ENCODE results near the gene TAC4. TPM values are rescaled to one million over a fixed set of nuclear protein-coding genes. Genes with fewer than 3 reads are reported as not detected.

TAC4 gene
- total RNA-seq, 2 donors from 2014 or later: 1.5 to 3.2 TPM

DNA sequence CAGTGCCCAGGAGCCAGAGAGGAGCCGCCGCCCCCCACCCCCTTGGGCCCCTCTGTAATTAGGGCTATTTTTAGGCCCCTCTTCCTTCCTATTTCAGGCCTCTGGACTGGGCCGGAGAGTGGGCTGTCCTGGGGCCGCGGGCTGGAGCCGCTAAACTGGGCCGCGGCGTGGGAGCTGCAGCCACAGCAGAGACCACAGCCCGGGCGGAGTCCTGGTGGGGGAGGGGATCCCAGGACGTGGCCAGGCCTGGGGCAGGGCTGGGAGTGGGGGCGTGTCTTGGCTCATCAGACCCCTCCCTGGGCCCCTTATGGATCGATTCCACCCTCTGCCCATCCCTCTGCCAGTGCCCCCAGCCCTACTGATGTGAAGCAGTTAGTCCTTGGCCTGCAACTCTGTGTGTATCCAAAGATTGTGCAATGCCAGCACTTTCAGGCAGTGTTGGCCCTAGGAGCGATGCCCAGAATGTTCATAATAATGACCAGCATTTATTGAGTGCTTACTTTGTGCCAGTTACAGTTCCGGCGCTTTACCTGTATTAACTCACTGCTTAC is 15.0 kb upstream of the TAC4 start:
- no peaks in the 10 kb centered on the region for H3K27me3 ChIP-seq (ENCODE audit: control insufficient read depth, insufficient read depth, low read length, poor library complexity, severe bottlenecking)
- DNase-seq: no peak
- no peak for TF ChIP-seq CTCF (conservative IDR thresholded peaks at IDR 0.05)
- no peak overlapping the region for H3K4me3 ChIP-seq (ENCODE audit: low read length)
- Mint-ChIP-seq H3K4me1 (peaks cover 30% of the 10 kb centered on the region), H3K36me3 (ENCODE audit: low read depth) (no peaks in the 10 kb centered on the region), H3K4me3 (no peak overlapping the region), H3K27me3 (ENCODE audit: insufficient read depth) (peaks cover 6% of the 10 kb centered on the region), H3K9me3 (no peaks in the 10 kb centered on the region), H3K27ac (no peak overlapping the region)
- H3K9me3 ChIP-seq (ENCODE audit: control insufficient read depth, low read length): no peaks in the 10 kb centered on the region
- peaks cover 13% of the 10 kb centered on the region for H3K4me1 ChIP-seq (ENCODE audit: control insufficient read depth, insufficient read depth, low read length)
- H3K9ac ChIP-seq (ENCODE audit: extremely low read depth, low read length, poor library complexity, severe bottlenecking): no peak overlapping the region
- WGBS, 2 experiments (ENCODE audit: insufficient coverage in 1 of 2, insufficient read length in 1 of 2): 90 to 100% methylated on average over 3 to 17 of the region's 17 CpGs
- H3K36me3 ChIP-seq (ENCODE audit: control insufficient read depth, insufficient read depth, low read length): no peaks in the 10 kb centered on the region
- no peak overlapping the region for H3K27ac ChIP-seq (ENCODE audit: low read depth, low read length)

DNA sequence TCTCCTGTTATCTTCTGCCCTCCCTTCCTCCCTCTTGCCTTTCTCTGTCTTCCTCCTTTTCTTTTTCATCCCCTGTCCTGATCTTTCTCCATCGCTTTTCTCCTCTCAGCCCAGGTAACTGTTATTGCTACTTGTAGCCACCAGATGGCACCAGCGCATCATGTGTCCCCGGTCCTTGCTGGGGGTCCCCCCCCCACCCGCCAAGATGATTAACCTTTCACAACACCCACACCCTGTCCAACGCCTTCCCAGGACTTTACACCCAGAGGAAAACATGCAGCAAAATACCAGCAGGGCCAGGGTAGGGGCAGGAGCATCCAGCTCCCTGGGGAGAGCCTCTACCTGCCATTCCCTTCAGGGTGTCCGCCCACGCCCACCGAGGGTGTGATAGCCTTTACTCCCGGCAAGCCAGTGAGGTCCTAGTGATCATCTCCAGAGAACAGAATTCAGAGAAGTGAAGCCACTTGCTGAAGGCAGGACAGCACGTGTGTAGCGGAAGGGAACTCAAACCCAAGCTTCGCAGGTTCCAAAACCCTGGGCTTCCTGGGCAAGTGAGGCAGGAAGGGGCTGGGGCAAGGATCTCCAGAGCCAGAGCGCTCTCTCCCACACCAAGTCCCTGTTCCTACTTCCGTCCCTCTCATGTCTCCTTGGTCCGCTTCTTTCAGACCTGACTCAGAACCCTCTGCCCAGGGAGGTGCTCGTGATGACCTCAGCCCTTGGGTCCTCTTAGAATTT is 13.4 kb upstream of the TAC4 start:
- peaks cover 23% of the 10 kb centered on the region for H3K4me1 Mint-ChIP-seq
- H3K36me3 Mint-ChIP-seq (ENCODE audit: low read depth): no peaks in the 10 kb centered on the region
- H3K9ac ChIP-seq (ENCODE audit: extremely low read depth, low read length, poor library complexity, severe bottlenecking): no peak overlapping the region
- no peak overlapping the region for H3K4me3 Mint-ChIP-seq
- DNase-seq: peak; percentile 89
- H3K27ac Mint-ChIP-seq: no peak overlapping the region
- peaks cover 6% of the 10 kb centered on the region for H3K27me3 Mint-ChIP-seq (ENCODE audit: insufficient read depth)
- H3K27me3 ChIP-seq (ENCODE audit: control insufficient read depth, insufficient read depth, low read length, poor library complexity, severe bottlenecking): no peaks in the 10 kb centered on the region
- no peak overlapping the region for H3K4me3 ChIP-seq (ENCODE audit: low read length)
- H3K4me1 ChIP-seq (ENCODE audit: control insufficient read depth, insufficient read depth, low read length): peaks cover 9% of the 10 kb centered on the region
- H3K9me3 Mint-ChIP-seq: no peaks in the 10 kb centered on the region
- H3K9me3 ChIP-seq (ENCODE audit: control insufficient read depth, low read length): no peaks in the 10 kb centered on the region
- 53% methylated on average over 6 to 16 of the region's 16 CpGs for WGBS, 2 experiments (ENCODE audit: insufficient coverage in 1 of 2, insufficient read length in 1 of 2)
- peak; percentile 98 for TF ChIP-seq CTCF (conservative IDR thresholded peaks at IDR 0.05)
- no peaks in the 10 kb centered on the region for H3K36me3 ChIP-seq (ENCODE audit: control insufficient read depth, insufficient read depth, low read length)
- H3K27ac ChIP-seq (ENCODE audit: low read depth, low read length): no peak overlapping the region

DNA sequence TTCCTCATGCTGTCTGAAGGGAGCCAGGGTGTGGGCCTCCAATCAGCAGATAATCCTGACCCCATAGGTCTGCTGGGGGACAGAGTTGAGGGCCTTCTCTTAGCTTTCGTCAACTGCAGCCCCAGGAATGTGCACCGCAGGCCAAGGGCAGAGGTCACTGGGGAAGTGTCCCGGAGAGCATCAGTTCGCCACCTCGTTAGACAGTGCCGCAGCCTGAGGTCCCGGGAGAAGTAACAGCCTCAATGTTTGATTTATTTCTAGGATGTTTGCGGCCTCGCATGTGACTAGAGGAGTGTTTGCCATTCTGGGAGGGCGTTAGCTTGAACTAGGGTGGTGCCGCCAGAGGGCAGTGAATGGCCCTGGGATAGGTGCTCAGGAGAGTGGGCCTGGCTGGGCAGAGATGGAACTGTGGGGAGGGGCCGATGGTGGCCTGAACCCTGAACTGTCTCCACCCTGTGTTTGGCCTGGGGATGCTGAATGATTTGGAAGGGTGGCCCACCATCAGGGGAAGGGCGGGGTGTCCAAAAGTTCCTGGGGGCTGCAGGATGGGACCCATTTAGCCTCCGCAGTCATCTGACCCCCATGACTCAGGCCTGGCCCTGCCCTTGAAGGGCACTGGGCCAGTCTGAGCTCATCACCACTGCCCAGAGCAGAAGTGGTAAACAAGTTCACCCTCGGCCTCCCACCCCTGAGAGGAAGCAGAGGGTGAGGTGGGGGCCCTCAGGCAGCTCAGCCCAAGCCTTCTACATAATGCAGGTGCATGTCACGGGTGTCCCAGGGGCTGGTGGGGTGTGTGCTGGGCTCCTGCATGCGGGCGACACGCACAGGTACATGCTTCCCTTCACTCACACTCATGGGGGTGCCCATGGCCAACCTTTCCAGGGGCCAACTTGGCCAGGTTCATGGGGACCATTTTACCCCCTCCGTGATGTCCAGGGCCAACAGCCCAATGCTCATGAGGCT is 12.4 kb upstream of the TAC4 start:
- peaks cover 13% of the 10 kb centered on the region for H3K4me1 Mint-ChIP-seq
- H3K27ac Mint-ChIP-seq: no peak overlapping the region
- H3K9me3 Mint-ChIP-seq: no peaks in the 10 kb centered on the region
- WGBS, 2 experiments (ENCODE audit: insufficient coverage in 1 of 2, insufficient read length in 1 of 2): 86 to 87% methylated on average over 12 to 20 of the region's 20 CpGs
- peak; percentile 63 for TF ChIP-seq CTCF (conservative IDR thresholded peaks at IDR 0.05)
- no peaks in the 10 kb centered on the region for H3K36me3 ChIP-seq (ENCODE audit: control insufficient read depth, insufficient read depth, low read length)
- H3K36me3 Mint-ChIP-seq (ENCODE audit: low read depth): no peaks in the 10 kb centered on the region
- H3K27me3 Mint-ChIP-seq (ENCODE audit: insufficient read depth): peaks cover 11% of the 10 kb centered on the region
- no peak overlapping the region for H3K4me3 ChIP-seq (ENCODE audit: low read length)
- H3K4me1 ChIP-seq (ENCODE audit: control insufficient read depth, insufficient read depth, low read length): peaks cover 4% of the 10 kb centered on the region
- H3K27me3 ChIP-seq (ENCODE audit: control insufficient read depth, insufficient read depth, low read length, poor library complexity, severe bottlenecking): peaks cover 2% of the 10 kb centered on the region
- H3K9me3 ChIP-seq (ENCODE audit: control insufficient read depth, low read length): no peaks in the 10 kb centered on the region
- H3K9ac ChIP-seq (ENCODE audit: extremely low read depth, low read length, poor library complexity, severe bottlenecking): no peak overlapping the region
- no peak overlapping the region for H3K27ac ChIP-seq (ENCODE audit: low read depth, low read length)
- no peak overlapping the region for H3K4me3 Mint-ChIP-seq
- peak; percentile 90 for DNase-seq

Measured in endodermal cell (in vitro differentiated cells).